K562 (cell line): ENCODE results near the gene PNRC1. TPM values are rescaled to one million over a fixed set of nuclear protein-coding genes. Genes with fewer than 3 reads are reported as not detected.
A peak's percentile ranks its signal among the peaks of the same experiment; 100 is the strongest.

Experiments
- ERF ChIP-seq: fragments of 450-650 bp; formaldehyde crosslinking; IDR thresholded peaks from 2 replicates; pipeline ENCODE4 v1.4.0; 2020; ENCODE audit warnings: mild to moderate bottlenecking, mixed read lengths
- HDAC3 ChIP-seq: fragments of 450-650 bp; IDR thresholded peaks from 2 replicates; pipeline ENCODE4 v1.6.1; 2018; ENCODE audit warnings: borderline replicate concordance, mild to moderate bottlenecking, moderate library complexity; ENCODE audit not compliant: partially characterized antibody
- KAT2B ChIP-seq: IDR thresholded peaks from one replicate; pipeline ENCODE4 v1.6.1; 2012; ENCODE audit warnings: low read depth, mild to moderate bottlenecking, control low read depth, inconsistent platforms, low read length, moderate library complexity
- KAT7 ChIP-seq: sonication (generic); formaldehyde crosslinking; IDR thresholded peaks from 2 replicates; pipeline ENCODE4 v1.8.0; 2022; ENCODE audit warnings: missing genetic modification reagents, mild to moderate bottlenecking, borderline replicate concordance
- L3MBTL2 ChIP-seq: fragments of 450-650 bp; IDR thresholded peaks from 2 replicates; pipeline ENCODE4 v1.6.1; 2016; ENCODE audit warnings: mild to moderate bottlenecking, moderate library complexity
- LEF1 ChIP-seq: fragments of 450-650 bp; IDR thresholded peaks from 2 replicates; pipeline ENCODE4 v1.6.1; 2016; ENCODE audit warnings: mild to moderate bottlenecking
- MAX ChIP-seq: sonication (generic); formaldehyde crosslinking; IDR thresholded peaks from 2 replicates; pipeline ENCODE4 v1.9.0; 2022; ENCODE audit warnings: mild to moderate bottlenecking, missing genetic modification reagents
- MBD2 ChIP-seq: sonication (generic); IDR thresholded peaks from 2 replicates; pipeline ENCODE4 v1.6.1; 2016; ENCODE audit warnings: low read depth, borderline replicate concordance
- POLR3A ChIP-seq: IDR thresholded peaks from 2 replicates; pipeline ENCODE4 v1.6.1; 2011; ENCODE audit warnings: borderline replicate concordance, mild to moderate bottlenecking, moderate library complexity; ENCODE audit not compliant: insufficient read length, insufficient read depth; ENCODE audit errors: extremely low read depth
- RBM22 ChIP-seq: fragments of 200-400 bp; formaldehyde crosslinking; IDR thresholded peaks from 2 replicates; pipeline ENCODE4 v1.6.1; 2018; ENCODE audit warnings: low read length, low read depth; ENCODE audit not compliant: poor library complexity, severe bottlenecking
- SAP30 ChIP-seq: fragments of 200-600 bp; sonication (generic); IDR thresholded peaks from 2 replicates; pipeline ENCODE4 v1.6.1; 2012; ENCODE audit warnings: borderline replicate concordance, low read depth, mild to moderate bottlenecking, moderate library complexity, low read length, control low read depth, inconsistent platforms; ENCODE audit not compliant: insufficient read depth, poor library complexity, severe bottlenecking
- SMAD4 ChIP-seq: fragments of 250-450 bp; sonication (Bioruptor Pico); conservative IDR thresholded peaks from 2 replicates; pipeline ENCODE4 v1.8.0; 2021; ENCODE audit warnings: inconsistent platforms, mild to moderate bottlenecking, moderate library complexity
- SMARCA4 ChIP-seq: fragments of 450-650 bp; IDR thresholded peaks from 2 replicates; pipeline ENCODE4 v1.6.1; 2016
- SP1 ChIP-seq: sonication (generic); formaldehyde crosslinking; IDR thresholded peaks from 2 replicates; pipeline ENCODE4 v1.8.1; 2022; ENCODE audit warnings: mild to moderate bottlenecking, missing genetic modification reagents
- SRF ChIP-seq, 2 experiments: fragments of 250-450, 450-650 bp in 1 of 2; sonication (Bioruptor Pico) in 1 of 2; sonication (generic) in 1 of 2; formaldehyde crosslinking; IDR thresholded peaks; 2 replicates each; pipeline versions ENCODE4 v1.5.0 to v1.5.1; 2020 to 2022; ENCODE audit warnings: mild to moderate bottlenecking in 1 of 2, missing genetic modification reagents in 1 of 2
- U2AF2 ChIP-seq: fragments of 200-400 bp; formaldehyde crosslinking; optimal IDR thresholded peaks from 2 replicates; pipeline ENCODE3; 2017; ENCODE audit warnings: low read depth, mild to moderate bottlenecking, low read length
- XRCC3 ChIP-seq: fragments of 450-650 bp; IDR thresholded peaks from 2 replicates; pipeline ENCODE4 v1.6.1; 2017; ENCODE audit warnings: mild to moderate bottlenecking, moderate library complexity
- ZBTB17 ChIP-seq: fragments of 450-650 bp; formaldehyde crosslinking; IDR thresholded peaks from 2 replicates; pipeline ENCODE4 v1.4.0; 2020; ENCODE audit warnings: mild to moderate bottlenecking
- ZBTB7A ChIP-seq: IDR thresholded peaks from 2 replicates; pipeline ENCODE4 v1.6.1; 2011; ENCODE audit warnings: low read depth, mild to moderate bottlenecking, low read length, moderate library complexity, borderline replicate concordance; ENCODE audit not compliant: control insufficient read depth
- ZNF282 ChIP-seq: sonication (generic); formaldehyde crosslinking; IDR thresholded peaks from 2 replicates; pipeline ENCODE4 v1.8.1; 2023; ENCODE audit warnings: missing genetic modification reagents
- ZNF324 ChIP-seq: fragments of 250-450 bp; sonication (Bioruptor Pico); IDR thresholded peaks from 2 replicates; pipeline ENCODE4 v1.4.0; 2020; ENCODE audit warnings: mild to moderate bottlenecking
- ZNF589 ChIP-seq: fragments of 200-800 bp; sonication (Bioruptor generic); IDR thresholded peaks from 2 replicates; pipeline ENCODE4 v1.6.1; 2016; ENCODE audit warnings: low read depth, missing genetic modification characterization, missing compliant biosample characterization
- ZNF655 ChIP-seq: fragments of 250-450 bp; sonication (Bioruptor Pico); IDR thresholded peaks from 2 replicates; pipeline ENCODE4 v1.5.0; 2021
- polyA plus RNA-seq, 8 experiments: library from polyadenylated mRNA; depleted of rRNA in 4 of 8; stranded (reverse) in 5 of 8; unstranded in 3 of 8; fragments of >200 nt; fragmentation: Nextera tagmentation in 2 of 8; fragmentation: Illumina TruSeq in 1 of 8; extraction: Ambion mirVana in 2 of 8; extraction: Trizol in 1 of 8; gene quantifications; 2 replicates each; pipeline versions ENCODE4 v1.2.1 to v1.2.3, GENCODE V29; 2011 to 2014; ENCODE audit warnings: inconsistent platforms in 1 of 8, missing spikeins in 1 of 8
- total RNA-seq, 7 experiments: library from RNA; depleted of rRNA in 6 of 7; stranded (reverse); fragments of >200 nt in 6 of 7; fragmentation: Illumina TruSeq in 2 of 7; extraction: Trizol in 2 of 7; gene quantifications; 2 replicates each; pipeline versions ENCODE4 v1.2.1 to v1.2.3, GENCODE V29; 2011 to 2021; ENCODE audit warnings: low replicate concordance in 1 of 7
- TF ChIP-seq, protein P1 (sequence below): fragments of 450-650 bp; IDR thresholded peaks from 2 replicates; pipeline ENCODE4 v1.6.1; 2016; ENCODE audit warnings: mild to moderate bottlenecking
- TF ChIP-seq, protein P2 (sequence below): sonication (generic); formaldehyde crosslinking; IDR thresholded peaks from 2 replicates; pipeline ENCODE4 v1.8.0; 2022; ENCODE audit warnings: mild to moderate bottlenecking, missing genetic modification reagents

PNRC1 gene
- total and polyA plus RNA-seq, 9 of the 15 experiments (the other 6 are each of a cell fraction or from before 2014, with no cell fraction given): 1.2 to 10.8 (median 6.5) TPM

DNA sequence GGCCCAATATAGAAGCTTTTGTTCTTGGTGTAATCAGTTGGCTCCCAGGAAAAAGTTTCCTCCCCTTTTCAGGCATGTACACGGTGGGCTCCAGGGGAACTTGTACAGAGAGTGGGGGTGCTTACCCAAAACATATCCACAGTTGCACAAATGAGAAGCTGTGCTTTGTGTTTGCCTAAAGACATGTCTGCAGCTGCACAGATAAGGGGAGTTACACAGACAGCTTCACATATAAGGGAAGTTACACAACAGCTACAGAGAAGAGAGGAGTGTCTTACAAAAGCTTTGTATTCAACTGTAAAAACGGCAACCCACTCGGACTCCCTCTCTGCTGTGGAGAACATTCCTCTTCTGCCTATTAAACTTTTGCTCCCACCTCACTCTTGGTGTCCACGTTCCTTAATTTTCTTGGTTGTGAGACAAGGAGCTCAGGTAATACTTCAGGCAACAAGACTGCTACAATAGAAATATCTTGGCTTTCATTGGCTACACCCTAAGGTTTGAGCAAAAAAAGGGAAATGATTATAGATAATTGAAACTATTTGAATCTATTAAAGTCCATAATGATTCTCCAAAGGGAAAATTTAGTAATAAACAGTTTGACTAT, 7.4 kb upstream of the PNRC1 start (continued):
- no peak for TF ChIP-seq SAP30
- TF ChIP-seq LEF1: peak; percentile 90
- TF ChIP-seq U2AF2: no peak
- no peak for TF ChIP-seq ZNF589
- TF ChIP-seq MAX (CRISPR knock-in tag): no peak
- TF ChIP-seq KAT2B: no peak
- peak in 1 of 2 experiments; percentile 65; a peak in 1 of 4 replicates for TF ChIP-seq SRF (CRISPR knock-in tag; IDR thresholded peaks at IDR 0.05)
- TF ChIP-seq POLR3A: no peak
- no peak for TF ChIP-seq ZNF324 (CRISPR knock-in tag)
- TF ChIP-seq, protein P1, sequence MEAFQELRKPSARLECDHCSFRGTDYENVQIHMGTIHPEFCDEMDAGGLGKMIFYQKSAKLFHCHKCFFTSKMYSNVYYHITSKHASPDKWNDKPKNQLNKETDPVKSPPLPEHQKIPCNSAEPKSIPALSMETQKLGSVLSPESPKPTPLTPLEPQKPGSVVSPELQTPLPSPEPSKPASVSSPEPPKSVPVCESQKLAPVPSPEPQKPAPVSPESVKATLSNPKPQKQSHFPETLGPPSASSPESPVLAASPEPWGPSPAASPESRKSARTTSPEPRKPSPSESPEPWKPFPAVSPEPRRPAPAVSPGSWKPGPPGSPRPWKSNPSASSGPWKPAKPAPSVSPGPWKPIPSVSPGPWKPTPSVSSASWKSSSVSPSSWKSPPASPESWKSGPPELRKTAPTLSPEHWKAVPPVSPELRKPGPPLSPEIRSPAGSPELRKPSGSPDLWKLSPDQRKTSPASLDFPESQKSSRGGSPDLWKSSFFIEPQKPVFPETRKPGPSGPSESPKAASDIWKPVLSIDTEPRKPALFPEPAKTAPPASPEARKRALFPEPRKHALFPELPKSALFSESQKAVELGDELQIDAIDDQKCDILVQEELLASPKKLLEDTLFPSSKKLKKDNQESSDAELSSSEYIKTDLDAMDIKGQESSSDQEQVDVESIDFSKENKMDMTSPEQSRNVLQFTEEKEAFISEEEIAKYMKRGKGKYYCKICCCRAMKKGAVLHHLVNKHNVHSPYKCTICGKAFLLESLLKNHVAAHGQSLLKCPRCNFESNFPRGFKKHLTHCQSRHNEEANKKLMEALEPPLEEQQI: no peak
- TF ChIP-seq ZBTB17: no peak
- TF ChIP-seq, protein P2, sequence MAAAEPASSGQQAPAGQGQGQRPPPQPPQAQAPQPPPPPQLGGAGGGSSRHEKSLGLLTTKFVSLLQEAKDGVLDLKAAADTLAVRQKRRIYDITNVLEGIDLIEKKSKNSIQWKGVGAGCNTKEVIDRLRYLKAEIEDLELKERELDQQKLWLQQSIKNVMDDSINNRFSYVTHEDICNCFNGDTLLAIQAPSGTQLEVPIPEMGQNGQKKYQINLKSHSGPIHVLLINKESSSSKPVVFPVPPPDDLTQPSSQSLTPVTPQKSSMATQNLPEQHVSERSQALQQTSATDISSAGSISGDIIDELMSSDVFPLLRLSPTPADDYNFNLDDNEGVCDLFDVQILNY (CRISPR knock-in tag): no peak
- no peak for TF ChIP-seq SP1 (CRISPR knock-in tag)
- TF ChIP-seq KAT7 (CRISPR knock-in tag): no peak
- 0 out of 2 replicates have a peak, but pooled peaks have one; percentile 30 for TF ChIP-seq MBD2
- TF ChIP-seq ZNF655 (CRISPR knock-in tag): no peak
- peak; percentile 14; the same call in 1 of the 2 replicates for TF ChIP-seq L3MBTL2
- TF ChIP-seq SMAD4: peak; percentile 86
- no peak for TF ChIP-seq XRCC3
- TF ChIP-seq ERF (CRISPR knock-in tag): no peak
- TF ChIP-seq HDAC3: peak; percentile 70
- TF ChIP-seq ZNF282 (CRISPR knock-in tag): no peak
- no peak for TF ChIP-seq RBM22
- TF ChIP-seq ZBTB7A: peak; percentile 70; the same call in 1 of the 2 replicates
- TF ChIP-seq SMARCA4: peak; percentile 91
